DMS79 (cell line): ENCODE measurements around the gene MMS22L.

Experiments
- DNase-seq: peaks from one replicate; lab custom pipeline; 2025; lab: John Stamatoyannopoulos, UW

The MMS22L gene

DNA sequence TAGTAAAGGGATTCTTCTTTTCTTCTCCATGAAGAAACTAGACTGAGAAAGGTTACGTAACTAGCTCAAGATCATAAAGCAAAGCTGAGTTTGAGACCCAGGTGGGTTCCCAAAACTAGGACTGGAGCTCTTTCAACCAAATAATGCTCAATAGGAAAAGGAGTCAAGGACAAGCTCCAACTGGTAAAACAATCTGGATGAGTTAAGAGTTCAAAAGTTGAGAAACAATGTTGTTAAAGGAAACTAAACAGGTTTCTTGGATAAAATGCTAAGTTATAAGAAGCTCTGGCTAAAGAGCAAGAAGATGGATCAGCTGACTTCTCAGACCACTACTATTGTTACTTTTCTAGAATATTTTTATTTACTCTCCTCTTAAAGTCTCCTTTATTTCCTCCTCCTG lies 137.3 kb downstream of the MMS22L start:
- no peak for DNase-seq

DNA sequence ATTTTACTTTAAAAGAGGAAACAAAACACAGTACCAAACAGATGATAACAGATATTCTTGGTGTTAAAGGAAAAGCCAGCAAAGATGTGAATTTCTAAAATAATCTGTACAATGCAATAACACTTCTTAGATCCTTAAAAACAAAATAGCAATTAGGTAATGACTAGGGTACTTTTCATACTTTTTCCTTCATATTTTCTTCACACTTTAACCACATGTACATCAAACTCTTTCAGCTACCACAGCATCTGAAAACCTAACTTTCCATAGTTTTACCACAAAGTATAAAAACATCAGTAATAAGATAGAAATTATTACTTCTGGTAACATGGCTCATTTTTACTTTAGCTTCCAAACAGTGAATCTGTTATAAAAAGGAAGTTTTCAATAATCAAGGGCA lies 141.3 kb downstream of the MMS22L start:
- no peak for DNase-seq

DNA sequence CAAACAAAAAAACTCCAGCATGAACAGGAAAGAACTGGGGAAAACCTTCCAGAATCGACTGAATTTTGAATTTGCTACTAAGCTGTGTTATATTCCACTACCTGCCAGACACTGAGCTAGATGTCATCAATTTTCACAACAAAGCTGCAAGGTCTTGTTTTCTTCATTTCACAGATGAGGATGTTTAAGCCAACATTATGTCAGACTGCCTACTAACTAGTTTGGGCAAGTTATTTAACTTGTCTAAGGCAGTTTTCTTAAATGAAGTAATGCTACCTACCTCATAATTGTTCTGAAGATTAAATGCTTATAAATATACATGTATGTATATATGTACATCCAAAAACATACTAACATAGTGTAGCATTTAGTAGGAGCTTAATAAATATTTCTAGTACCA lies 144.4 kb downstream of the MMS22L start:
- DNase-seq, result no peak

DNA sequence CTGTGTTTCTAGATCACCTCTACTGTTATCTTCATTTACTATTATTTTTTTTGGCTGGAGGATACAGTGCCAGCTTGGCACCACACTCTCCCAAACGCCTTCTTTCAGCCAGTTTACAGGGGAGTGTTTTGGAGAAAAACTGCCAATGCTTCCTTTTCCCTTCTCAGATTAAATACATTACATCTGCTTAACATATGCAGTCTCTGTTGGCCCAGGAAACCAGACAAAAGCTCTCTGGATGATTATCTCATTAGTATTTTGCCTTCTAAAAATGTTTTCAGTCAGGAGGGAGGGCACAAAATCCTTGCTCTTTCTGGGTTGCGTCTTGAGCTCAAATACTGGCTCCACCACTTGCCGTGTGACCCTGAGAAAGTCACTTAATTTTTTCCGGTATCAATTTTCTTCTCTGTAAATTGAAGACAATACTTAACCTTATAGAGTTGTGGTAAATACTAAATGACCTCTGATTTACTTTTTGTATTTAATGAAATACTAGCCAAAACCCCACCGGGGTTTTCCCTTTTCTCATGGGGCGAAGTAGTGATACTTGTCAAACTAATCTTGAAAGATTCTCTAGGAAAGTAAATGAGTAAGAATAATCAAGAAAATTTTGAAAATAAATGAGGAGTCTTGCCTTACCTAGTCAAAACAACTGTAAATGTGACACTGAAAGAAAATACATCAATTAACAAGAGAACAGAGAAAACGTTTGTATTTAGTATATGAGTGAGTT lies 146.2 kb downstream of the MMS22L start:
- no peak for DNase-seq

DNA sequence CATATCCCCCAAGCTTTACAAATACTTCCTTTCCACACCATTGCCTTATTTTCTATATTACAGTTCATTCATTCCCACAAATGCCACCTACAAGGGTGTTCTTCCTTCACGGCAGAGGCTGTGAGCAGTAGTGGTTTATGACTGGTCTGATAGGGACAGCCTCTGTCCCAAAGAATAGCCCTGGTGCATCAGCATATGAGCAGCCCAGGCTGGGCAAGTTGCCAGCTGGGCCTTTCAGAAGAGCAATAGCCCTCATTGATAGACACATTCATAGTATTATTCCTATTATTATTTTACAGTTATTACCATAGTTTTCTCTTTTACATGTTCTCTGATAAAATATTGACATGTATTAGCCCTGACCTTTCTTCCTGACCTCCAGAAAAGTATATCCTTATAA lies 149.9 kb downstream of the MMS22L start:
- DNase-seq, result no peak

DNA sequence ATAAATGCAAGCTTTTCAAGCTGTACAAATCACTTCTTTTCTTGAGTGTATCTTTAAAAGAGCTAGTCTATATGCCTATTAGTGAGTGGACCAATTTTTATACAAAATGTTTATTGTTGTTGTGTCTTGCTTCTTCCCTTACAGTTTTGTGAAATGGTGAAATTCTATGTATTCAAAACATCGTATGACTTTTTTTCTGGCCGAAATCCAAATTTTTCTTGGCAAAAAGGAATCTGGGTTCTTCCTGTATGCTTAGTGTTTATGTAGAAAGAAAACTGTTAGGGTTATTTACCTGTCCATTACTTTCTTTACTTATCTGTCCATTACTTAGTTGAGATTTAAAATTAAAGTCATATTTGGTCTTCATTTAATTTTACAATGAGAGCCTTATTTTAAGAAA lies 153.9 kb downstream of the MMS22L start:
- no peak for DNase-seq

DNA sequence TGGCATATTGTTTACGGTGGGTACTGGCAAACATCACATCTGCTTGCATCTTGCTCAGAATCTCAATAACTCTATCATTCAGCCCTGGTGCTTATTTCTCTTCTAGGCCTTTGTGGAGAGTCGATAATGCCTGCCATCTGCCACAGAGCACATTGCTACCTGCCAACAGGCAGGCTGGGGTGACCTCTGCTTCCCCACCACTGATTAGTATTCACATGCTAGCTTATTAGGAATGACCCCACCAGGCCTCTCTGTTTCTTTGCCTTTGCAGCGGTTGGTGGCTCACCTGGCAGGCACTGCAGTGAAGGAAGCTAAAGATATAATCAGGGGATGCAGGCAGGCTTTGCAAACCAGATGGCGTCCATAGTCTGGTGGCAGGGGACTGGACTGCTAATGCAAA lies 154.5 kb downstream of the MMS22L start:
- DNase-seq, result no peak

DNA sequence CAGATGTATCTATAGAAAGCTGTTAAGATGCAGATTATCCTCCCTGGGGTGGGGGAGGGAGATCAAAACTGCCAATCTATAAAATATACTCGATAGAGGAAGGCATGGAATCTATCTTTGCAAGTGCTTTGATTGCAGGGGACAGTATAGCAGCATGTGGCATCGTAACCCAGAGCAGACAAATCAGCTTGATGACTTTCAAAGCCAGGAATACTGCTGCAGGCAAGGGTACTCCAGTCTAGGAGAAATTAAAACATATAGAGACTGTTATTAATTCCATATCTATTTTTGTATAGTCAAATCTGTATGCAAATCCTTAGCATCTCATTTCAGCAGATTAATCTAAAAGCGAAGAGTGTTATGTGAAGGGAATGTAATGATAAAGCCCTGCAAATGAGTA lies 159.4 kb downstream of the MMS22L start:
- DNase-seq, result no peak

DNA sequence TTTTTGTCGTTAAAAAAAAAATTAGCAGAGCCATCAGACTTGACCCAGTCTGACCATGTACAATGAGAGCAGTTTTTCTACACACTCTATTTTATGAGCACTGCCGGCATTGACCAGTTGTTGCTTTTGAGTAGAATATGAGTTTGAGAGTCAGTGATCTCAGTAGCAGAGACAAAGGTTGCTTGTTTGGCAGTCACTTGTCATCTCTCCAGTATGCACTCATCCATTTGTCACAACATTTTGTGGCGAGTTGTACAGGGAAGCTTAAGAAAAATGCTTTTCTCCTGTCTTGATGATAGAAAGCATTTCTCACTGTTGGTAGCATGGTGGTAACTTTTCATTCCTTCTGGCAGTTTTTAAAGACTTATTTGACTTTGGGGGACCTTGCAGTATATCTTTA lies 159.9 kb downstream of the MMS22L start:
- no peak for DNase-seq

DNA sequence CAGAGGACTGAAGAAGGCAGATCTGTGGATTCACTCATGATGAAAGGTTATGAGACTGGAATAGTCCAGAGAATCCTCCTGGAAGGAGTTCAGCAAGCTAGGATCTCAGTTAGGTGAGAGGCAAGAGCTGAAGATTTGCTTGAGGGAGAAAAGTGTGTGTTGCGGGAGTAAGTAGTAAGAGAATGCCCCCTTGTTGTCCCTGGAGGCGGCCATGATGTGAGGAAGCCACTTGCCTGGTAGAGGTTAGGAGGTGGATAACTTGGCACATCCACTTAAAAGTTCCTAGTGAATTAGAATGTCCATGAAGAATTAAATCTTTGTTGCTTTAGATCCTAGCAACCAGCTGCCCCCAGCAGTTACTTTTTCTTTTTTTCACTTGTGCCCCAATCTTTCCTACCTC lies 162.5 kb downstream of the MMS22L start:
- no peak for DNase-seq

DNA sequence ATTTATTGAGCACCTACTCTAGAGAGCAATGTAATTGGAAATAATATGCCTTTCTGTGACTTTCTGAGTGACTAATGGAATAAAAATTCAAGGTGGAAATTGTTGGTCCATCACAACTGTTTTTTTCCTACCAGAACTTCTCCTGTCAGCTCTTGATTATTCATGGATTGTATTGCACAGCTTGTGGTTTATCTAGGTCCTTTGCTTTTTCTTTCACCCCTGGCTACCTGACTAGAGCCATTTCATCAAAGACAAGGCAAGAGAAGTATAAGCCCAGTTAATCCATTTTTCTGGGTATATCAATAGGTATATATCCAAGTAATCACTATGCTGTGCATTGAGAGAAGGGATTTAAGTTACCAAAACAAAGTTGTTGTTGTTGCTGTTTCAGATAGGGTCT lies 168.4 kb downstream of the MMS22L start:
- DNase-seq, result no peak

DNA sequence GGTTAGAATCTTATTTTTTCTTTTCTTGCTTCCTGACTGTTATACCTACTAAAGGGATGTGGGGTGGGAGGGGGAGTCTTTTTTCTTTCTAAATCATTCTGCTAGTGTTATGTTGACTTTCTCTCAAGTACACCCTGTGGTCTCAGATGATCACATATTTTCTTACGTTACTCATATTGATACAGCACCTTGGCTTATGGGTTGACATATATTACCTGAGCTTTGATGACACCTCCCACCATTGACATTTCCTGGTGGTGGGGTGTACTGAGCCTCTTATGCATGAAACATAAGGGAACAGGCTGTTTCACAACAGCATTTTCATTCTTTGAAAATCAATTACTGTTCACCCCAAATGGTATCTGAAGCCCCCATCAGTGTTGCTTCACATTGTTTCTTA lies 169.8 kb downstream of the MMS22L start:
- no peak for DNase-seq

DNA sequence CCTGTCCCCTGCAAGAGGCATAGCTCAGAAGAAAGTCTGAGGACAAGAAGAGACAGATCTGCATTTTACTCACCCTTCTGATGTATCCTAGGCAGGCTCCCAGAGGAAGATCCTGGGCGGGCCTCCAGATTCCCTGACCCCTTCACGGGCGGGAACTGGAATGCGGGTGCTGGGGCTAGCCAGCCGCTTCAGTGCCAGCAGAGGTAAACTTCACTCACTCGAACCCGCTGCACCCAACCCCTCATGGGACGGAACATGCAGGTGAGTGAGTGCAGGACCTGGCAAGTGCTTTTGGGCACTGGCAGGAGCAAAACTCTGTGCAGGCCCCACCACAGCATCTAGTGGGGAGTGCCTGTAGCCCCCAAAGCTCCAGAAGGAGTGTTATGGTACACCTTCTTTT lies 171.8 kb downstream of the MMS22L start:
- no peak for DNase-seq

DNA sequence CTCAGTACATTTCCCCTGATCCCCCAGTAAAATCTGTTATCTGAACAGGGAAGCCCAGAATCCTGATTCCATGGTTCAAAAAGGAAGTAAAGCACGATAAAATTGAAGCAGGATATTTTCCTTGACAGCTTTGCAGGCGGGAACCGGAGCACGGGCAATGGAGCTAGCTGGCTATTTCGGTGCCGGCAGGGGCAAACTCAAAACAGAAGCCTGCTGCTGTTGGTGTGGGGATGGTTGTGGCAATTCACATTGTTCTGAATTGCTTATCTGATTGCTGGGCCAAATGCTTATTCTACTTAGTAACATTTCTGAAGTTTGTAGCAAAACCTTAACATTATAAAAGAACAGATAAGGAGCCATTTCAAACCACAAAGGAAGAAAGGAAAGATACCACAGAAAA lies 172.4 kb downstream of the MMS22L start:
- no peak for DNase-seq

DNA sequence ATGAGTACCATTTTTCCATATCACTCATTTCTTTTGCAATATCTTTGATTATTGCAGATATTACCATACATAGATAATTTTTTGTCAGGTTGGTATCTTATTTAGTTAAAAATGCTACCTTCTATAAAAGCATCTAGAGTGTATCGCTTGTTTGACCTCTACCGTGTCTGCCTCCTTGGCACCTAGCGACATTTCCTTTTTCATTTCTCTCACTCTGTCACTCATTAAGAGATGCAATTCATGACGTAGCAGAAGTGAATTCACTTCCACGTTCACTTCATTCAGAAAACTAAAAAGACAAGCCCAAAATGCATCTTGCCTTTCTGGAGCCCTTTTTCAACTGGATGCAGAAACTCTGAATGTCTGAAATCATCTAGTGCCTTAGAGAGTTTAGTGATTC lies 172.9 kb downstream of the MMS22L start:
- DNase-seq, result no peak

DNA sequence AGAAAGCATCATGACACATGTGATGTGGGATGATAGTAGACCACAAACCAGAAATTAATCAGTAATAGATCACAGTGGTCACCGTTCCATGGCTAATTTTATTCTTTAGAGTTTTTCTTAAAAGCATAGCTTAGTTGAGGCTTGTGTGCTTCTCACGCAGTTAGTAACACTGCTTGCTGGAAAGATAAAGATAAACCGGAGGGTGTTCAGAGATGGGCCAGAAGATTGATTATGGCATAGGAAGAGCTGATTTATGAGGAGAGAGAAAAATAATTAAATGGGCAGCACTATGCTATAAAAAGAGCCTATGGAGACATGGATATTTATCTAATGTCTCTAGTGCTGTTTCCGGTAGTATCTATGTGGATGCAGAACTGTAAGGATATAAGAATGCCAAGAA lies 173.6 kb downstream of the MMS22L start:
- DNase-seq, result no peak

DNA sequence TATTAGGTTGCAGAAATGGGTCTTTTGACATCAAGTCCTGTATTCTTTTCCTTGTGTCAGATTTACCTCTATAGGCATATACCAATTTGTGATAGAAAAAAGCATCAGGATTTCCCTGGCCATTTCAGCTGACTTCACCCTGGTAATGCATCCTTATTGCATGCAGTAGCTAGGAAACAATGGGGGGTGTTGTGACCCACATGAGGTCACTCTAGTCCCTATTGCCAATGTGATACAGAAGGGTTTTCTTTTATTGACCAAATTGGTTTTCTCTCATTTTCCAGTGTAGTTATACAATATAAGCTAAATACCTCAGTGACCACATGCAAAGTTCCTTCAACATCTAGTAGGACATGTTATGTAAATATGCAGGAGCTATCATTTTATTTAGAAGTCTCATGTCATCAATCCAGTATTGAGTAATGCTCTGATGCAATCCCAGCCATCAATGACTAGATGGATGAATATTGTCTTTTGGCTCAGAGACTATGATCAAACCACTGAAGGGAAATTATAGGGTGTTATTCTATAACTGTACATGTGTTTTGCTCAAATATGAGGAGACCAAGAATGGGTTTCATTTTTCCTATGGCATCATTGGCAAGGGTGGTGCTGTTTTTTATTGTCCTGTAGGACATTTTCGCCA lies 180.7 kb downstream of the MMS22L start:
- no peak for DNase-seq

DNA sequence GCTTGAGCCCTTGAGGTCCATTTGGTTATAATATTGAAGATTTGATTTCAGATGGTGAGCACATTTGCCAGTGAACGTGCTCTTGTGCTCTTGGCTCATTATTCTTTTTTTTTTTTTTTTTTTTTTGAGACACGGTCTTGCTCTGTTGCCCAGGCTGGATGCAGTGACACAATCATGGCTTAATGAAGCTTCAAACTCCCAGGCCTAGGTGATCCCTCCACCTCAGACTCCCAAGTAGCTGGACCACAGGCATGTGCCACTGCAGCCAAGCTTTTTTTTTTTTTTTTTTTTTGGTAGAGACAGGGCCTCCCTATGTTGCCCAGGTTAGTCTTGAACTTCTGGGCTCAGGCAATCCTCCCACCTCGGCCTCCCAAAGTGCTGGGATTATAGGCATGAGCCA lies 182.3 kb downstream of the MMS22L start:
- DNase-seq, result no peak

DNA sequence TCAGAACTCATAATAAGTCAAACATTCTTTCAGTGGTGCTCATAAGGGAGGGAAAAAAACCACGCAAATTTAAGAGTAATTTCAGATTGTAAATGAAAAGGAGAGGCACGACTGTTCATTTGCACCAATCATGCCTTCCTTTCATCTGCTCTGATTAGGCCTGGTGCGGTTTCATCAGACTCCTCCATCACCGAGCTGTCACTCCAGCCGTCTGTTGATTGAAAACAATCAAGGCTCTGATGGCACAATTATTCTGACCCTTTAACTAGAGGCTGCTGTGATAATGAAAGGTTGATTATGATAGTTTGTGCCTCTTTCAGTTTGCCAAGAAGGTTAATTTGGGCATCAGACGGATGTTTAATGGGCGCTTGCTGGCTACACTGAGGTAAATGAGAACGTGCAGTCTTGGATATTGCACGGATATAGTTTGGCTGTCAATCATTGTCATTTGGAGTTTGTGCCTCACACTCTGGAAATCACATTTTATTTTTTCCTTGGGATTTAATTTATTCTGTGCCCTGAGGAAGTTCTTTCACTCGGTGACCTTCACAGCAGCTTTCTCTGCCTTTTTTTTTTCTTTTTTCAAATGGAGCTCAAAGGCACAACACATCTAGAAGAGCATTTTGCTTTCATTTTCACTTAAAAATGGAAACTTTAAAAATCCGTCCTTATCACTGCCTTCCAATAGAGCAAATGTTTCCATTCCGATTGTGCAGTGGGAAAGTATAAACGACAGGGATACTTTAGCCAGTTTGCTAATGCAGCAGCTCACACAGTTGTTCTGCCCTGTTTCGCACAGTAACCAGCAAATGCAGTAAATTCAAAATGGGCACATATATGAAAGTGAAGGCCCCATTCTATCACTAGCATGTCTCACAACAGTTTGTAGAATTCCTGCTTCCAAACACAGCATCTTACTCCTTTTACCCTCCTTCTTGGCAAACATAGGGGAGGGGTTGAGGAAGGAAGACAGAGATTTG lies 185.7 kb downstream of the MMS22L start:
- DNase-seq, result no peak

DNA sequence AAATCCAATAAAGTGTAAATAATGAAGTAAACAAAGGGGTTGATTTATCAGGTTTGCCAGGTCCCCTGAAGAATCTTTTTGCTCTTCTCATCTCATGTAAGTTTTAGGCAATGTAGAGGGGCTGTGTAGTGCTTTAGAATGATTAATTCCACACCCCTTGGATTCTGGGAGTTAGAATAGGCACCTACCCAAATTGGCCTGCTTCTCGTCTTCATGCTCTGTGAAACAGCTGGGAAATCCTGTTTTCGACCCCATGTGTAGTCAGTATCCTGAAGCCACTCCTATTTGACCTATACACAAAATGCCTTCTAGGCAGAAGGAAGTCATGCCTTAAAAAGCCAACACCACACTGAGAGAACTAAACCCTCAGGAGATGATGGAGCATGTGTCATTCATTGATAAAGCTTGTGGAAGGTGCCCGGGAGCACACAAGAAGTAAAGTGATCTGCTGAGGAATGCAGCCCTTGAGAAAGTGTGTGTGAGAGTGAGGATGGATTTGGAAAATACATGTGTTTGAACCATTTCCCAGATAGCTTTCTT lies 187.6 kb downstream of the MMS22L start:
- no peak for DNase-seq

DNA sequence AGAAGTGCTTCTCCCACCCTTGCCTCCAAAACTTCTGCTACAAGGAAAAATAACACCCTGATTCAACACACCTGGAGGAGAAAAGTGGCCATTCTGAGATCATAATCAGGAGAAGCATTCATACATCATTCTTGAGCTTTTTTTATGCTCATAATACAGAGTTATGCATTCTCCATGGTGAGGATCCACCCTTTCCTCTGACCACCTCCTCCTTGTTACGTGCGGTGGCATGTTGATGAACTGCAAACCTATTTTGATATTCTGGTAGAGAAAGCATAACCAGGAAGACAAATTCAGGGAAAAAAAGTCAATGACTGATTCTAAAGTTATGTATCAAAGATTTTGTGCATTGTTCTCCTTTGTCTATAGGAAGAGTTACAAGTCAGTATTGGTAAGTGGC lies 188.6 kb downstream of the MMS22L start:
- DNase-seq, result no peak

DNA sequence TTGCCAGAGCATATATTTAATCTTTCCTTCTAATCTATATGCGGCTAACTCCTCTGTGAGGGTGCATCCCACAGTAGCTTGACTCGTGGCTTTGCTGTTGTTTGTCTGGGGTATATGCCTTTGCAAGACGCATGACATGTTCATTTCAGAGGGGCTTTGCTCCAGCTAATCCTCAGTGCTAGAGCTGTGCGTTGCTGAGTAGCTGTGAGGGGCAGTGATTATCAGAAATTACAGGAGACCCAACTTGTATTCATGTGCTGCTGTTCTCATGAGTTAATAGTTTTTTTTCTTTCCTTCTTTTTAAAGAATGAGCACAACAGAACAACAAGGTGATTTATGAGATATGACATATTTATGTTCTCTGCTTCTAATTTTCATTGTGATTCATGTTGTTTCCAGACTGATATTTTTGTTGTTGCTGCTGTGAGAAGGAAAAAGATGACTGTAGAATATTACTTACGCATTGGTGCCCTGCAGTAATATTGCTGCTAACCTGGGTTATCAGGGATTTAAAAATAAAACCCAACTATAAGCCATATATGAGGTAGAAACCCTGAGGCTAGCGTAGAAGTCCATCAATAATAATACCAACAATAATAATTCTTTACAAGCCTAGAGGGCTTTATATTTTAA lies 190.2 kb downstream of the MMS22L start:
- DNase-seq, result no peak
